Measurements from ENCODE around the gene SLC25A13.
"Not testable (repeated sequence)": the region's sequence is repeated elsewhere in the genome, so short reads cannot be mapped to it uniquely, and the experiment has no call there.

Gene SLC25A13

DNA sequence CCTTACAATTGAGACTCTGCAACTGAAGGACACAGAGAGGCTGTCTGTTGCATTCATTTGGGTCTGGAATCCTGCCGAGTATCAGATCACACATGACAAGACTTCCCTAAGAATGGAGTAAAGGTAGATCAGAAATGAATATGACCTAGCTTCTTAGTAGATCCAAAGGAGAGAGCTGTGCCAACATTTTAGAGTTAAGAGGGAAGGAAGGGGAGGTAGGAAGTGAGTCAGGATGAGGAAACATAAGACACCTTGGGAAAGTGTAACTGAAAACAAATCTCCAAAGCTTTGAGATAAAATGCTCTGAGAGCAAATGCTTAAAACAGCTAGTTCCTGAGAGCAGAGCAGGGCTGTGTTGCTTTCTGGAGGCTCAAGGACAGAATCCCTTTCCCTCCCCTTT lies 6.1 kb upstream of the SLC25A13 start:
- no peak for DNase-seq (ENCODE audit: low read depth)
- no peak overlapping the region for H3K4me3 ChIP-seq (ENCODE audit: low read depth, low read length)

- no peak overlapping the region for H3K4me3 ChIP-seq (ENCODE audit: low read depth, low read length)
- DNase-seq (ENCODE audit: low read depth) = no peak
Measured at GRCh38 chr7:96327429-96327828, 5.5 kb upstream of the SLC25A13 start.

- not testable (repeated sequence) for DNase-seq (ENCODE audit: low read depth); H3K4me3 ChIP-seq (ENCODE audit: low read depth, low read length)
Measured at GRCh38 chr7:96326752-96327151, 4.9 kb upstream of the SLC25A13 start.

- no peak overlapping the region for H3K4me3 ChIP-seq (ENCODE audit: low read depth, low read length)
- no peak for DNase-seq (ENCODE audit: low read depth)
Measured at GRCh38 chr7:96322847-96323461, 1.1 kb upstream of the SLC25A13 start.

GRCh38 chr7:96322373-96322695 lies 436 bp upstream of the SLC25A13 start:
- H3K4me3 ChIP-seq (ENCODE audit: low read depth, low read length) = peak overlapping the region; percentile 81
- DNase-seq (ENCODE audit: low read depth) = no peak

DNA sequence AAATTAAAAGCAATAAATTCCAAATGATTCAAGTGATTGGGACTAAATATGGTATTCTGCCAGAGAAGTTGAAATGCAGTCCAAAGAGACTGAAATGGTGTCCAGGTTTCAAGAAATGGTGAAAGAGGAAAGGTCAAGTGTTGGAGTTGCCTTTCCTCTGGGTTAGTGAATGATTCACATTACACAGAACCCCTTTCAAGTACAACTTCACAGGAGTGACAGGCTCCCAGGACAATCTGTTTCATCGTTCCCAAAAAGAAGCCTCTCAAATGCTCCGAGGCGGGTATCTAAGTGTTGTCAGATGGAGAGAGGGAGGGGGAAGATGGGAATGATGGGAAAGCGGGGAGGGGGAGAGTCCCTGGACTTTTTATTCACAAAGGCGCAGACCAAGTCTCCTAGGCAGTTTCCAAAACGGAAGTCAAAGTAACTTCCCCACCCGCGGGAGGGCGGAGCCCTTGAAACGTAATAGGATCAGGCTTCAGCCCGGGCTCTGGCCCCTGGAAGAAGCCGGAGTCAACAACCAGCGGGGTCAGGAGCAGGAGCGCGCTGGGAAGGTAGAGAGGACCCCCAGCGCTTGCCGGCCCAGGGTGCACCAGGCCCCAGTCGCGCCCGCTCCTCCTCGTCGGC lies 754 bp downstream of the SLC25A13 start:
- H3K4me3 ChIP-seq (ENCODE audit: low read depth, low read length) = peak overlapping the region; percentile 81
- DNase-seq (ENCODE audit: low read depth) = peak; percentile 65

- H3K4me3 ChIP-seq (ENCODE audit: low read depth, low read length) = peak overlapping the region; percentile 81
Measured at GRCh38 chr7:96320442-96320841, 1.5 kb downstream of the SLC25A13 start.

DNA sequence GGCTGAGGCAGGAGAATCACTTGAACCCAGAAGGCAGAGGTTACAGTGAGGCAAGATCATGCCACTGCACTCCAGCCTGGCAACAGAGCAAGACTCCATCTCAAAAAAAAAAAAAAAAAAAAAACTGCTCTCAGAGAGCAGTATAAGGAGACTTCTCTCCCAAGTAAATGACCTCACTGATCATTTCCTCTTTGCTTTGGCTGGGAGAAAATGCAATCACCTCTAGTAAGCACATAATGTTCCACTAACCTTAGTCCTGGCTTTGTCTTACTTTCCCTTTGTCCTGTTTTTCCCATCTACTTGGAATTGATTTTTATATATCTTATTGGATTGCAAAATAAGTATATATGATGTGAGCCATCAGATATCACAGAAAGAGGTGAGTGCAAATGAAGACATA lies 2.5 kb downstream of the SLC25A13 start:
- no peak overlapping the region for H3K4me3 ChIP-seq (ENCODE audit: low read depth, low read length)
- peak; percentile 72 for DNase-seq (ENCODE audit: low read depth)

More at GRCh38 chr7:96320442-96320841, 1.5 kb downstream of the SLC25A13 start:
- DNase-seq (ENCODE audit: low read depth) = no peak

DNA sequence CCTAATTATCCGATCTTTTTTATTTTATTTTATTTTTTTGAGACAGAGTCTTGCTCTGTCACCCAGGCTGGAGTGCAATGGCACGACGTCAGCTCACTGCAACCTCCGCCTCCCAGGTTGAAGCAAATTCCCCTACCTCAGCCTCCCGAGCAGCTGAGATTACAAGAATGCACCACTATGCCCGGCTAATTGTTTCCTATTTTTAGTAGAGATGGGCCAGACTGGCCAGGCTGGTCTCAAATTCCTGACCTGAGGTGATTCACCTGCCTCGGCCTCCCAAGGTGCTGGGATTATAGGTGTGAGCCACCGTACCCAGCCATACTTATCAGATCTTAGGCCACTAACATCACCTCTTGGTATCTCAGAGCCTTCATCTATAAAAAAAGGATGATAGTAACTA lies 4.9 kb downstream of the SLC25A13 start:
- no peak overlapping the region for H3K4me3 ChIP-seq (ENCODE audit: low read depth, low read length)

DNA sequence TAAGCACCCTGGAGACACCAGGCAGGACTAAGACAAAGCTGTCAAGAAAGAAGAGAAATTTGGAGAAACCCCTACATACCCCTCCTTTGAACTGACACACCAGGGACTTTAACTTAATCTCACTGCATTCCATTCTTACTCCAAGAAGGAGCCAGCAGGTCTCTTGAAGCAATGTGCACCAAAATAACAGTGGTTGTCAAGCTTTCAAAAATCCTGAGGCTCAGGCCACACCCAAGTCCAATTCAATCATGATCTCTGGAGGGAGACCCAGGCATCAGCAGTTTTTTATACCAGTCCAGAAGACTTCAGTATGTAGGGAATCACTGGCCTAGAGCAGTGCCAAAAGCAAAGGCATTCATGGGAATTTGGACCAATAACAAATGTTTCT lies 6.8 kb downstream of the SLC25A13 start:
- DNase-seq (ENCODE audit: low read depth) = no peak
- no peak overlapping the region for H3K4me3 ChIP-seq (ENCODE audit: low read depth, low read length)

More for the DNA sequence above, 4.9 kb downstream of the SLC25A13 start:
- no peak for DNase-seq (ENCODE audit: low read depth)

GRCh38 chr7:96314402-96315124 lies 7.3 kb downstream of the SLC25A13 start:
- DNase-seq (ENCODE audit: low read depth) = no peak
- no peak overlapping the region for H3K4me3 ChIP-seq (ENCODE audit: low read depth, low read length)

DNA sequence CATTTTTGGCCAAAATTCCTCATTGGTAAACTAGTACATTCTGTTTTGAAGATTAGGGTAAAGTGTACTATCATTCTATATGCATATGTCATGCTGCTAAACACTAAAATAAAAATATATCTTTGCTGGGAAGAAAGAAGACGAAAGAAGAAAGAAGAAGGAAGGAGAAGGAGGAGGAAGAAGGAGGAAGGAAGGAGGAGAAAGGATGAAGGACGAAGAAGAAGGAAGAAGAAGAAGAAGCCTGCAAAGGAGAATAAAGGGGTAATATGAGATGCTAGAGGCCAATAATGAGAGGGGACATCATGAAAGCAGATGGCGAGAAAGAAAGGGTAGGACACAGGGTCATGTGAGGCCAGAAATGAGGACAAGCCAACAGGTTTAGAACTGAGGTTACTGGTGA lies 8.0 kb downstream of the SLC25A13 start:
- DNase-seq (ENCODE audit: low read depth) = no peak
- H3K4me3 ChIP-seq (ENCODE audit: low read depth, low read length) = no peak overlapping the region

DNA sequence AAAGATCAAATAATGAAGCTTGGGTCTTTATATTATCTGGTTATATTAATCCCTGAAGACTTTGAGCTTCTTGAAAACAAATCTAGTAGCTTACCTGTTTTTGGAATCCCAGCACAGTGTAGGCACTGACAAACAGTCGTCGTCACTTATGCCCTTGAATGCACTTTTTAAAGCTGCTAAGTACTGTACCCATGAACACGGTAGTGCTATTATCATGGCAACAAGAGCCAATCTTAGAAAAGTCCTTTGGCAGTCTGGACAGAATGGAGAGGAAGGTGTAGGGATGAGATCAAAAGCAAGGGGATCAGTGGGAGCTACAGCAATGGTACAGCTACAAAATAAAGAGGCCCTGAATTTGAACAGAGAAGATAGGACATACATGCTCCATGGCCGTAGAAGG lies 9.4 kb downstream of the SLC25A13 start:
- no peak for DNase-seq (ENCODE audit: low read depth)
- no peak overlapping the region for H3K4me3 ChIP-seq (ENCODE audit: low read depth, low read length)

DNA sequence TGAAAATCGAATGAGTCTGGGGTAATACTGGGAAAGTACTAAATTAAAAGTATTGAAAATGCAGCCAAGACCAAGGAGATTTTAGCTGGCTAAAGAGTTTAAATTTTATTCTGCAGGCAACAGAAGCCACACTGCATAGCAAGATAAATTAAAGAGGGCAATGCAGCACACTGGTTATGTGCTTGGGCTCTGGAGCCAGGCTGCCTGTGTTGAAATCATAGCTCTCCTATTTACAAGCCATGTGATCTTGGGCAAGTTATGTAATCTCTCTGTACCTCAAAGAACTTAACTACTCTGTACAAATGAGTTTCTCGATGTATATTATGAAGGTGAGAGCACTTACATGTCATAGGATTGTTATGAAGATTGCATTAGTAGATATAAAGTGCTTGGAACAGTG lies 9.9 kb downstream of the SLC25A13 start:
- H3K4me3 ChIP-seq (ENCODE audit: low read depth, low read length) = no peak overlapping the region
- DNase-seq (ENCODE audit: low read depth) = no peak

GRCh38 chr7:96310110-96310509 lies 11.8 kb downstream of the SLC25A13 start:
- no peak overlapping the region for H3K4me3 ChIP-seq (ENCODE audit: low read depth, low read length)
- no peak for DNase-seq (ENCODE audit: low read depth)

GRCh38 chr7:96308950-96309263 lies 13.0 kb downstream of the SLC25A13 start:
- H3K4me3 ChIP-seq (ENCODE audit: low read depth, low read length) = no peak overlapping the region
- DNase-seq (ENCODE audit: low read depth) = no peak

DNA sequence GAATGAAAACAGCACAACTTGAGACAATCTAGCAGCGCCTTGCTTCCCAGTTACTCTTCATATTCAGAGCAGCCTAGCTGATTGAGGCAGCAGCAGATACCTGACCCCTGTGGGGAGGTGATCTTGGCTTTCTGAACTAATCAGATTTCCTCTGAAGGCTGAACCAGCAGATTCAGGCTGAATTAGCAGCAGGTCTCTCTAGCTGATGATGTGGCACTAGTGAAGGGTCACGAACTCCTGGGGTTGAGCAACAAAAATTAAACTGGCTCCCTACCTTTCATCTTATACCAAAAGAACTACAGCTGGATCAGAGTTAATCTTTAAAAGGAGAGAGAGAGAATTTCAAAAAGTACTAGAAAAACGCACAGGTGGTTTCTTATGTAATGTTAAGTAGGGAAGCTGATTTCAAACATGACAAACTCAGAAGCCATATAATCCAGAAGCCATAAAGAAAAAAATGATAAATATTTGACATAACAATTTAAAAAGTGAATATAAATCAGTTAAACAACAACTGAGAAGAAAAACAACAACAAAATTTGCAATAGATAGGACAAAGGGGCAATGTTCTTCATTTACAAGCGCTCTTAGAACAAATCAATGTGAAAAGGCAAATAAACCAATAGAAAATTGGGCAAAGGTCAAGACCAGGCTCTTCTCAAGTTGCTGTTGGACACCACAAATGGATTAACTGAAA lies 13.5 kb downstream of the SLC25A13 start:
- no peak overlapping the region for H3K4me3 ChIP-seq (ENCODE audit: low read depth, low read length)
- no peak for DNase-seq (ENCODE audit: low read depth)

- DNase-seq (ENCODE audit: low read depth) = no peak
- H3K4me3 ChIP-seq (ENCODE audit: low read depth, low read length) = no peak overlapping the region
Measured at GRCh38 chr7:96306385-96307125, 15.3 kb downstream of the SLC25A13 start.

DNA sequence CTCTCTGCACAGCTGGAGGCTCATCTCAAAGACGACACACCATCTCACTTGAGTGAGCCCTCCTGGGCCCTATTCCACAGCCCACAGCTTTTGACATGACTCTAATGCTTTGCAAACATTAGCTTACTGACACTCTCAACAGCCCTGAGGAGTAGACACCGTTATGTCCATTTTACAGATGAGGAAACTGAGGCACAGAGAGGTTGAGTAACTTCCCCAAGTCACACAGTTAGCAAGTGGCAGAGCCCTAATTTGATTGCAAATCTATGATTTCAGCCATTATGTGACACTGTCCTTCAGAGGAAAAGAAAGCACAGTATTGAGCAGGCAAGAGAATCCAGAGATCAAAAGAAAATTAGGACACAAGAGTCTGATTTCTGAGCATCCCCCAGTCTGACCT lies 16.0 kb downstream of the SLC25A13 start:
- H3K4me3 ChIP-seq (ENCODE audit: low read depth, low read length) = no peak overlapping the region
- DNase-seq (ENCODE audit: low read depth) = no peak

DNA sequence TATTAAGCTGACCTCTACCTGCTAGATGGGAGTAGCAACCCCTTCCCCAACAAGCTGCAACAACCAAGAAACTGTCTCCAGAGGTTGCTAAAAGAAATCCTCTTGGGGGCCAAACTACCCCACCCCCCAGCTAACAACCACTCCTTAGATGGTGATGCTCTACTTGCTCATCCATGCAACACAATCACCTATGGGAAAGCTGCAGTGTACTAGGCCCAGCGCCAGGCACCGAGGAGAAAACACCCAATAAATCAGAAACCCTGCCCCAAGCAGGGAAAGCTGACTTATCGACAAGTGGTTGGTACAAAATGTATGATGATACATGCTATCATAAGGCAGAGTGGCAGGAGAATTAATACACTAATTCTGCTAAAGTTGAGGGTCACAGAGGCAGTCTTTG lies 17.3 kb downstream of the SLC25A13 start:
- no peak overlapping the region for H3K4me3 ChIP-seq (ENCODE audit: low read depth, low read length)
- peak; percentile 74 for DNase-seq (ENCODE audit: low read depth)

Data from skeletal muscle cell (primary cell).